ENCODE data around the gene SERPINB1.
"Not testable (repeated sequence)": the region's sequence is repeated elsewhere in the genome, so short reads cannot be mapped to it uniquely, and the experiment has no call there.

The SERPINB1 gene

GRCh38 chr6:2860706-2861059 lies 19.0 kb upstream of the SERPINB1 start:
- not testable (repeated sequence) for H3K4me3 Mint-ChIP-seq
- Mint-ChIP-seq H3K27ac (peak overlapping the region; percentile 67), H3K4me1 (peaks cover 57 to 94% of the 10 kb centered on the region in 2 donors)

GRCh38 chr6:2859798-2860705 lies 18.4 kb upstream of the SERPINB1 start:
- H3K9me3 Mint-ChIP-seq; ATAC-seq (replicated peaks); H3K27me3 Mint-ChIP-seq; DNase-seq; H3K36me3 Mint-ChIP-seq: not testable (repeated sequence)
- peak overlapping the region; percentile 100 for H3K27ac Mint-ChIP-seq
- peak overlapping the region in 1 of 2 donors; percentile 14 for H3K4me3 Mint-ChIP-seq
- H3K4me1 Mint-ChIP-seq: peaks cover 57 to 94% of the 10 kb centered on the region in 2 donors

More at GRCh38 chr6:2860706-2861059, 19.0 kb upstream of the SERPINB1 start:
- H3K9me3 Mint-ChIP-seq; ATAC-seq (replicated peaks); H3K27me3 Mint-ChIP-seq; DNase-seq; H3K36me3 Mint-ChIP-seq: not testable (repeated sequence)

GRCh38 chr6:2859185-2859700 lies 17.6 kb upstream of the SERPINB1 start:
- DNase-seq (no peak), ATAC-seq (replicated peaks) (no peak)
- Mint-ChIP-seq H3K9me3 (peaks cover 3 to 4% of the 10 kb centered on the region in 2 donors), H3K4me1 (peaks cover 61 to 95% of the 10 kb centered on the region in 2 donors), H3K27me3 (peaks cover 0 to 3% of the 10 kb centered on the region in 2 donors), H3K4me3 (peak overlapping the region; percentile 96 to 97), H3K36me3 (peaks cover 3 to 6% of the 10 kb centered on the region in 2 donors), H3K27ac (peak overlapping the region; percentile 100)

GRCh38 chr6:2857580-2858337 lies 16.1 kb upstream of the SERPINB1 start:
- Mint-ChIP-seq H3K4me3 (peak overlapping the region; percentile 96 to 97), H3K9me3 (peaks cover 3 to 4% of the 10 kb centered on the region in 2 donors), H3K27ac (peak overlapping the region; percentile 100), H3K36me3 (peaks cover 3 to 6% of the 10 kb centered on the region in 2 donors), H3K4me1 (peaks cover 65 to 97% of the 10 kb centered on the region in 2 donors), H3K27me3 (peaks cover 0 to 3% of the 10 kb centered on the region in 2 donors)
- DNase-seq (peak; percentile 94), ATAC-seq (replicated peaks) (peak; percentile 74 to 78)

GRCh38 chr6:2857185-2857579 lies 15.5 kb upstream of the SERPINB1 start:
- Mint-ChIP-seq H3K27ac (peak overlapping the region; percentile 100), H3K4me1 (peaks cover 65 to 95% of the 10 kb centered on the region in 2 donors), H3K4me3 (peak overlapping the region; percentile 96 to 97), H3K9me3 (peaks cover 3 to 4% of the 10 kb centered on the region in 2 donors), H3K36me3 (peaks cover 3 to 6% of the 10 kb centered on the region in 2 donors), H3K27me3 (peaks cover 0 to 3% of the 10 kb centered on the region in 2 donors)
- ATAC-seq (replicated peaks) (no peak), DNase-seq (no peak)

- H3K36me3 Mint-ChIP-seq: no peaks in the 10 kb centered on the region
- no peaks in the 10 kb centered on the region for H3K27me3 Mint-ChIP-seq
- H3K4me1 Mint-ChIP-seq: peaks cover 57 to 85% of the 10 kb centered on the region in 2 donors
- DNase-seq: no peak
- H3K4me3 Mint-ChIP-seq: peak overlapping the region; percentile 63 to 74
- H3K27ac Mint-ChIP-seq: peak overlapping the region; percentile 93
- no peak for ATAC-seq (replicated peaks)
- H3K9me3 Mint-ChIP-seq: no peaks in the 10 kb centered on the region
These were observed 13.4 kb upstream of the SERPINB1 start for GRCh38 chr6:2855061-2855519.

- peak; percentile 6 to 15 for ATAC-seq (replicated peaks)
- H3K36me3 Mint-ChIP-seq: no peaks in the 10 kb centered on the region
- DNase-seq: peak; percentile 54
- H3K4me3 Mint-ChIP-seq: peak overlapping the region; percentile 63 to 74
- peaks cover 54 to 79% of the 10 kb centered on the region in 2 donors for H3K4me1 Mint-ChIP-seq
- no peaks in the 10 kb centered on the region for H3K27me3 Mint-ChIP-seq
- peak overlapping the region; percentile 93 for H3K27ac Mint-ChIP-seq
- no peaks in the 10 kb centered on the region for H3K9me3 Mint-ChIP-seq
These were observed 12.8 kb upstream of the SERPINB1 start for GRCh38 chr6:2854396-2854982.

- peaks cover 2 to 3% of the 10 kb centered on the region in 2 donors for H3K36me3 Mint-ChIP-seq
- H3K4me1 Mint-ChIP-seq: peaks cover 53 to 77% of the 10 kb centered on the region in 2 donors
- H3K27me3 Mint-ChIP-seq: no peaks in the 10 kb centered on the region
- H3K9me3 Mint-ChIP-seq: peaks cover 2 to 3% of the 10 kb centered on the region in 2 donors
- H3K27ac Mint-ChIP-seq: peak overlapping the region; percentile 93
- H3K4me3 Mint-ChIP-seq: peak overlapping the region; percentile 74
- peak; percentile 51 to 52 for ATAC-seq (replicated peaks)
- peak; percentile 71 for DNase-seq
These were observed 12.2 kb upstream of the SERPINB1 start for GRCh38 chr6:2853769-2854395.

GRCh38 chr6:2853378-2853768 lies 11.7 kb upstream of the SERPINB1 start:
- H3K9me3 Mint-ChIP-seq; ATAC-seq (replicated peaks); H3K36me3 Mint-ChIP-seq; DNase-seq; H3K27me3 Mint-ChIP-seq: not testable (repeated sequence)
- Mint-ChIP-seq H3K4me1 (peaks cover 53 to 77% of the 10 kb centered on the region in 2 donors), H3K27ac (peak overlapping the region; percentile 93), H3K4me3 (peak overlapping the region; percentile 70 to 74)

GRCh38 chr6:2852921-2853322 lies 11.3 kb upstream of the SERPINB1 start:
- H3K4me3 Mint-ChIP-seq: peak overlapping the region; percentile 48 to 71
- DNase-seq (no peak), ATAC-seq (replicated peaks) (no peak)
- H3K27me3 Mint-ChIP-seq: no peaks in the 10 kb centered on the region
- peaks cover 4 to 5% of the 10 kb centered on the region in 2 donors for H3K36me3 Mint-ChIP-seq
- peak overlapping the region; percentile 93 for H3K27ac Mint-ChIP-seq
- H3K9me3 Mint-ChIP-seq: peaks cover 4% of the 10 kb centered on the region in 2 donors
- H3K4me1 Mint-ChIP-seq: peaks cover 52 to 77% of the 10 kb centered on the region in 2 donors

GRCh38 chr6:2852514-2852855 lies 10.8 kb upstream of the SERPINB1 start:
- Mint-ChIP-seq H3K4me3 (no peak overlapping the region), H3K9me3 (peaks cover 4% of the 10 kb centered on the region in 2 donors), H3K4me1 (peaks cover 50 to 77% of the 10 kb centered on the region in 2 donors), H3K27ac (peak overlapping the region; percentile 93), H3K27me3 (no peaks in the 10 kb centered on the region), H3K36me3 (peaks cover 4 to 5% of the 10 kb centered on the region in 2 donors)
- DNase-seq: no peak
- no peak for ATAC-seq (replicated peaks)

GRCh38 chr6:2851727-2852513 lies 10.3 kb upstream of the SERPINB1 start:
- Mint-ChIP-seq H3K36me3 (peaks cover 4 to 5% of the 10 kb centered on the region in 2 donors), H3K27ac (no peak overlapping the region), H3K4me3 (no peak overlapping the region), H3K9me3 (peaks cover 4% of the 10 kb centered on the region in 2 donors), H3K27me3 (no peaks in the 10 kb centered on the region), H3K4me1 (peaks cover 46 to 75% of the 10 kb centered on the region in 2 donors)
- ATAC-seq (replicated peaks) (no peak), DNase-seq (no peak)
